K562 (cell line): ENCODE data around the gene MEGF10.

Source experiments
- ATF1 ChIP-seq, 2 experiments: fragments of 450-650 bp in 1 of 2; IDR thresholded peaks; 2 replicates each; pipeline ENCODE4 v1.6.1; 2016; ENCODE audit warnings: missing compliant biosample characterization in 1 of 2, missing genetic modification characterization in 1 of 2
- EP300 ChIP-seq: IDR thresholded peaks from 2 replicates; pipeline ENCODE4 v1.6.1; 2012; ENCODE audit warnings: low read length, improper control_type of control experiment
- NFYB ChIP-seq: IDR thresholded peaks from 2 replicates; pipeline ENCODE4 v1.6.1; 2011; ENCODE audit warnings: mild to moderate bottlenecking, moderate library complexity; ENCODE audit not compliant: insufficient read length; ENCODE audit errors: extremely low read depth
- RAD21 ChIP-seq, 2 experiments: fragments of 250-450 bp in 1 of 2; fragments of 450-650 bp in 1 of 2; sonication (Bioruptor Pico) in 1 of 2; formaldehyde crosslinking in 1 of 2; IDR thresholded peaks in 1 of 2; conservative IDR thresholded peaks in 1 of 2; 2 replicates each; pipeline versions ENCODE4 v1.4.0 to v1.8.0; 2020 to 2022; ENCODE audit warnings: mild to moderate bottlenecking in 2 of 2, moderate library complexity in 1 of 2
- TF ChIP-seq, protein P1 (sequence below), 3 experiments: IDR thresholded peaks in 2 of 3; conservative IDR thresholded peaks in 1 of 3; 2 replicates each; pipeline ENCODE4 v1.5.1; 2011 to 2012; ENCODE audit warnings: low read length in 3 of 3, mild to moderate bottlenecking in 3 of 3, control low read depth in 2 of 3, improper control_type of control experiment in 1 of 3, inconsistent platforms in 1 of 3, low read depth in 1 of 3, mixed read lengths in 1 of 3, moderate library complexity in 1 of 3; ENCODE audit not compliant: insufficient read depth in 2 of 3

DNA sequence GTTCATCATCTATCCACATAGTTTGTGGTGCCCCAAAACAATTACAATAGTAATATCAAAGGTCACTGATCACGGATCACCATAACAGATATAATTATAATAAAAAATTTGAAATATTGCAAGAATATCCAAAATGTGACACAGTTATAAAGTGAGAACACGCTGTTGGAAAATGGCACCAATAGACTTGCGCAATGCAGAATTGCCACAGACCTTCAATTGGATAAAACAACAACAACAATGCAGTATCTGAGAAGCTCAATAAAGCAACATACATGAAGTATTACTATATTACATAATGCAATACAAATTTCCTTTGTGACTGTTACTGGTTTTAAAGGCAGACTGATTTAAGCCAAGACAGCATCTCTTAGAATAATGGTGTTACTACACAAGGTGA is 182.1 kb downstream of the MEGF10 start:
- TF ChIP-seq, protein P1, sequence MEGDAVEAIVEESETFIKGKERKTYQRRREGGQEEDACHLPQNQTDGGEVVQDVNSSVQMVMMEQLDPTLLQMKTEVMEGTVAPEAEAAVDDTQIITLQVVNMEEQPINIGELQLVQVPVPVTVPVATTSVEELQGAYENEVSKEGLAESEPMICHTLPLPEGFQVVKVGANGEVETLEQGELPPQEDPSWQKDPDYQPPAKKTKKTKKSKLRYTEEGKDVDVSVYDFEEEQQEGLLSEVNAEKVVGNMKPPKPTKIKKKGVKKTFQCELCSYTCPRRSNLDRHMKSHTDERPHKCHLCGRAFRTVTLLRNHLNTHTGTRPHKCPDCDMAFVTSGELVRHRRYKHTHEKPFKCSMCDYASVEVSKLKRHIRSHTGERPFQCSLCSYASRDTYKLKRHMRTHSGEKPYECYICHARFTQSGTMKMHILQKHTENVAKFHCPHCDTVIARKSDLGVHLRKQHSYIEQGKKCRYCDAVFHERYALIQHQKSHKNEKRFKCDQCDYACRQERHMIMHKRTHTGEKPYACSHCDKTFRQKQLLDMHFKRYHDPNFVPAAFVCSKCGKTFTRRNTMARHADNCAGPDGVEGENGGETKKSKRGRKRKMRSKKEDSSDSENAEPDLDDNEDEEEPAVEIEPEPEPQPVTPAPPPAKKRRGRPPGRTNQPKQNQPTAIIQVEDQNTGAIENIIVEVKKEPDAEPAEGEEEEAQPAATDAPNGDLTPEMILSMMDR (IDR thresholded peaks at IDR 0.05 in 2 of 3, conservative IDR thresholded peaks at IDR 0.05 in 1 of 3; ENCODE audit: insufficient read depth in 2 of 3, low read depth in 1 of 3, low read length in 3 of 3), result no peak
- TF ChIP-seq NFYB (no peak), ATF1 (CRISPR knock-in tag; IDR thresholded peaks at IDR 0.05) (no peak), ATF1 (tag; IDR thresholded peaks at IDR 0.05) (no peak), EP300 (no peak), RAD21 (CRISPR knock-in tag; conservative IDR thresholded peaks at IDR 0.05 in 1 of 2, IDR thresholded peaks at IDR 0.05 in 1 of 2) (no peak)
